PC-9 (cell line): Measurements from ENCODE around the gene NTN4. TPM values are rescaled to one million over a fixed set of nuclear protein-coding genes. Genes with fewer than 3 reads are reported as not detected.

ENCODE experiments used
- BruUV-seq: library from RNA; stranded (reverse); fragments of 400-500 nt; replicated peaks from 2 replicates; lab custom pipeline; 2021; lab: Mats Ljungman, UMichigan
- CTCF ChIA-PET: fragments of 300-600 bp; sonication (Branson Sonifier 250); formaldehyde crosslinking; loops from one replicate; lab custom pipeline; 2022; ENCODE audit warnings: antibody characterized with exemption; lab: Charles Lee
- POLR2A ChIA-PET: fragments of 300-600 bp; sonication (Branson Sonifier 250); formaldehyde crosslinking; loops from one replicate; lab custom pipeline; 2022; ENCODE audit warnings: antibody characterized with exemption; ENCODE audit not compliant: unreplicated experiment; lab: Charles Lee
- DNase-seq, 2 experiments: peaks; one replicate each; pipeline versions ENCODE4 v3.0.0 to v3.0.0-alpha.2; 2015 to 2022; ENCODE audit warnings: mixed read lengths in 1 of 2
- H2AFZ ChIP-seq: fragments of 200-600 bp; sonication (generic); 2 replicates; pipeline ENCODE4 v1.8.1; 2017; ENCODE audit warnings: antibody characterized with exemption
- H3F3A ChIP-seq: fragments of 200-600 bp; sonication (generic); 2 replicates; pipeline ENCODE4 v1.8.1; 2017; ENCODE audit warnings: antibody characterized with exemption, mild to moderate bottlenecking, low read depth; ENCODE audit not compliant: insufficient read depth
- H3K27ac ChIP-seq: fragments of 200-600 bp; sonication (generic); 2 replicates; pipeline ENCODE4 v1.6.1; 2016; ENCODE audit warnings: mixed run types
- H3K27me3 ChIP-seq: fragments of 200-600 bp; sonication (generic); 2 replicates; pipeline ENCODE4 v1.6.1; 2016; ENCODE audit warnings: low read depth, mixed run types; ENCODE audit not compliant: insufficient read depth
- H3K36me3 ChIP-seq: fragments of 200-600 bp; sonication (generic); 2 replicates; pipeline ENCODE4 v1.6.1; 2016; ENCODE audit warnings: low read depth, mixed run types
- H3K4me1 ChIP-seq: fragments of 200-600 bp; sonication (generic); replicated peaks from 2 replicates; pipeline ENCODE4 v1.6.1; 2016; ENCODE audit warnings: mixed run types; ENCODE audit not compliant: insufficient read depth
- H3K4me2 ChIP-seq: fragments of 200-600 bp; sonication (generic); 2 replicates; pipeline ENCODE4 v1.6.1; 2017; ENCODE audit warnings: mixed run types
- H3K4me3 ChIP-seq: fragments of 200-600 bp; sonication (generic); 2 replicates; pipeline ENCODE4 v1.6.1; 2016; ENCODE audit warnings: mixed run types
- H3K79me2 ChIP-seq: fragments of 200-600 bp; sonication (generic); 2 replicates; pipeline ENCODE4 v1.6.1; 2017; ENCODE audit warnings: low read depth, mixed run types
- H3K9me2 ChIP-seq: fragments of 200-600 bp; sonication (generic); 2 replicates; pipeline ENCODE4 v1.8.1; 2017; ENCODE audit warnings: mild to moderate bottlenecking; ENCODE audit not compliant: insufficient read depth
- H3K9me3 ChIP-seq: fragments of 200-600 bp; sonication (generic); 2 replicates; pipeline ENCODE4 v1.8.1; 2016; ENCODE audit warnings: low read depth; ENCODE audit not compliant: insufficient read depth
- H4K20me1 ChIP-seq: fragments of 200-600 bp; sonication (generic); 2 replicates; pipeline ENCODE4 v1.8.1; 2017; ENCODE audit not compliant: insufficient read depth
- EZH2 ChIP-seq: fragments of 200-600 bp; sonication (generic); IDR thresholded peaks from 2 replicates; pipeline ENCODE4 v1.8.0; 2017; ENCODE audit warnings: antibody characterized with exemption, low read depth
- intact Hi-C: fragments of 100-400 bp; cut with micrococcal nuclease; formaldehyde crosslinking; loops from one replicate; pipeline ENCODE4 v1.10.0; 2022; ENCODE audit not compliant: unreplicated experiment
- total RNA-seq: library from RNA; stranded (reverse); gene quantifications from 2 replicates; pipeline ENCODE4 v1.2.3, GENCODE V29; 2021
- TF ChIP-seq, protein P1 (sequence below): fragments of 200-600 bp; sonication (generic); conservative IDR thresholded peaks from 2 replicates; pipeline ENCODE4 v1.6.1; 2017; ENCODE audit warnings: mixed run types, antibody characterized with exemption, mild to moderate bottlenecking, moderate library complexity

NTN4 gene
- total RNA-seq, 1 experiment from 2014 or later = 41.5 TPM

DNA sequence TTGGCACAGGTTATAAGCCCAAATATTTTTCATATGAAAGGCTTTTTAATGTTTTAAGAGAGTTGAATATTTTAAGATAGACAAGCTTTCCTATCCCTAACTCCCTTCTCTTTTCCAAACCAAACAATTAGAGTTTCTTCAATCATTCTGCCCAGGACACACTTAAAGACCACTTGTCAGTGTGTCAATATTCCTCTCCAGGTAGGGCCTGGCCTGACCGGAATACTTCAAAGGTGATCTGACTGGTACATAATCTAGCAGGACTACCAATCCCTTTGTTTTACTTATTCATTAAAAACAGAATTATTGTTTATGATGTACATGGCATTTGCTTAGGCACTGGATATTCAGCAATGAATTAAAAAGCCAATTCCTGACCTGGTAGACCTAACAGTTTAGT, 44.0 kb upstream of the NTN4 start:
- Histone ChIP-seq H3K27ac (no peak overlapping the region), H3K4me3 (no peak overlapping the region), H3K79me2 (no peaks in the 10 kb centered on the region), H3K9me2 (no peaks in the 10 kb centered on the region), H3K4me2 (no peak overlapping the region), H3K9me3 (no peaks in the 10 kb centered on the region), H3K36me3 (no peaks in the 10 kb centered on the region), H3K27me3 (no peaks in the 10 kb centered on the region), H3F3A (peaks cover 13% of the 10 kb centered on the region; the same call in 1 of the 2 replicates), H4K20me1 (no peaks in the 10 kb centered on the region), H2AFZ (no peak overlapping the region), H3K4me1 (peaks cover 21% of the 10 kb centered on the region)
- no TSS peak for BruUV-seq
- TF ChIP-seq EZH2 = no peak
- TF ChIP-seq, protein P1, sequence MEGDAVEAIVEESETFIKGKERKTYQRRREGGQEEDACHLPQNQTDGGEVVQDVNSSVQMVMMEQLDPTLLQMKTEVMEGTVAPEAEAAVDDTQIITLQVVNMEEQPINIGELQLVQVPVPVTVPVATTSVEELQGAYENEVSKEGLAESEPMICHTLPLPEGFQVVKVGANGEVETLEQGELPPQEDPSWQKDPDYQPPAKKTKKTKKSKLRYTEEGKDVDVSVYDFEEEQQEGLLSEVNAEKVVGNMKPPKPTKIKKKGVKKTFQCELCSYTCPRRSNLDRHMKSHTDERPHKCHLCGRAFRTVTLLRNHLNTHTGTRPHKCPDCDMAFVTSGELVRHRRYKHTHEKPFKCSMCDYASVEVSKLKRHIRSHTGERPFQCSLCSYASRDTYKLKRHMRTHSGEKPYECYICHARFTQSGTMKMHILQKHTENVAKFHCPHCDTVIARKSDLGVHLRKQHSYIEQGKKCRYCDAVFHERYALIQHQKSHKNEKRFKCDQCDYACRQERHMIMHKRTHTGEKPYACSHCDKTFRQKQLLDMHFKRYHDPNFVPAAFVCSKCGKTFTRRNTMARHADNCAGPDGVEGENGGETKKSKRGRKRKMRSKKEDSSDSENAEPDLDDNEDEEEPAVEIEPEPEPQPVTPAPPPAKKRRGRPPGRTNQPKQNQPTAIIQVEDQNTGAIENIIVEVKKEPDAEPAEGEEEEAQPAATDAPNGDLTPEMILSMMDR = no peak
- ChIA-PET CTCF (no interaction called here), POLR2A (no interaction called here)
- DNase-seq = no peak
- intact Hi-C loops = no loop called here

DNA sequence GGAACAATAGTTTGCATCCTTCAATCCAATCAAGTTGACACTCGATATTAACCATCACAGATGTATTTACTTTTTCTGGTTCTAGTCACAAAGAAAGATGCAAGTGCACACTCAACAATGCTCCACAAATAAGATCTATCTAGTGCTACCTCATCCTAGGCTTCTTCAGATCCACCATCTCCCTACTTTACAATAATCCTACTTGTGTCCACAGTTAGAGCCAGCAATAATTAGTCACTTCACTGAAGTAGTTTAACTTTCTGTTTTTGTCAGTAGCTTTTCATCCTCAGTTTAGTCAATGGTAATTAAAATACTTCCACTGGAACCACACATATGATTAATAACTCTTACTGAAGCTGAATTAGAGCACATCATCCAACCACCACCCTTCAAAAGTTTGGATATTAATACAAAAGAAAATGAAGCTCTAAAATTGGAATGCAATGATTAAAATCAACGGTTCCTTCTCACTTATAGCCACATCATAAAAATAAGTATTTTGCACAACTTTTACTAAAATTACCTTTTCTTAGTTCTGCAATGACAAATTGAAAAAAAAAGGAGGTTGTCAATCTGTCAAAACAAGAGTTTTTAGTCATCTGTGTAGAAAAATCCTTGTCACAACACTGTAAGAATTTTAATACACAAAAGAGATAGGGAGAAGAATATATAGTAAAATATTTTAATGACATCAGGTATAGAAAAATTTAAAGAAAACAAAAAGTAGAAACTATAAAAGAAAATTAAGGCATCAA, 39.9 kb upstream of the NTN4 start:
- H3K27ac ChIP-seq = no peak overlapping the region
- ChIA-PET POLR2A (no interaction called here), CTCF (no interaction called here)
- H3F3A ChIP-seq = 0 out of 2 replicates have a peak, but pooled peaks cover 4% of the 10 kb centered on the region
- H3K27me3 ChIP-seq = no peaks in the 10 kb centered on the region
- no peak overlapping the region for H2AFZ ChIP-seq
- no peaks in the 10 kb centered on the region for H3K79me2 ChIP-seq
- DNase-seq = no peak
- no peak overlapping the region for H3K4me3 ChIP-seq
- no TSS peak for BruUV-seq
- no peaks in the 10 kb centered on the region; the same call in 1 of the 2 replicates for H4K20me1 ChIP-seq
- TF ChIP-seq, protein P1 = no peak
- no peak for TF ChIP-seq EZH2
- no peaks in the 10 kb centered on the region for H3K9me3 ChIP-seq
- intact Hi-C loops = no loop called here
- H3K4me1 ChIP-seq = peaks cover 2% of the 10 kb centered on the region; the same call in 1 of the 2 replicates
- H3K9me2 ChIP-seq = no peaks in the 10 kb centered on the region; the same call in 1 of the 2 replicates
- H3K36me3 ChIP-seq = no peaks in the 10 kb centered on the region
- no peak overlapping the region for H3K4me2 ChIP-seq

DNA sequence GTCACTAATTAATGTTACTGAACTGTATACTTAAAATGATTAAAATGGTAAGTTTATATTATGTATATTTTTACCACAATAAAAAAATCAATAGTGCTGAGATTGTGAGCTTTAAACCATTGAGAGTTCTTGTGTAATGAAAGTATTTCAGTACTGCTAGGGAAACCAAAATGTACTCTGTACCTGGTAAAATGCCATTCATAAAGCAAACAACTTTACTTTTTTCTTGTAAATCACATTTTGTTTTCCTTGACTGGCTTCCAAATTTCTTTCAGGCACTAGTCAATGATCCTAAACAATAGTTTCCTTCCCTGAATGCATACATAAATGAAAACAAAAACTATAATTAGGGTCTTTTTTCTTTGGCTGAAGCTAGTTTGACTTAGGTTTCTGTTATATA, 38.8 kb upstream of the NTN4 start:
- no peak overlapping the region for H2AFZ ChIP-seq
- H3K9me3 ChIP-seq = no peaks in the 10 kb centered on the region
- H3K79me2 ChIP-seq = no peaks in the 10 kb centered on the region
- H3K4me2 ChIP-seq = no peak overlapping the region
- TF ChIP-seq EZH2 = no peak
- TF ChIP-seq, protein P1 = no peak
- no peaks in the 10 kb centered on the region for H3K4me1 ChIP-seq
- no peaks in the 10 kb centered on the region for H3K36me3 ChIP-seq
- BruUV-seq = no TSS peak
- no peak overlapping the region for H3K4me3 ChIP-seq
- H3K9me2 ChIP-seq = no peaks in the 10 kb centered on the region; the same call in 1 of the 2 replicates
- H3K27me3 ChIP-seq = no peaks in the 10 kb centered on the region
- ChIA-PET POLR2A (no interaction called here), CTCF (no interaction called here)
- no peak overlapping the region for H3K27ac ChIP-seq
- DNase-seq = no peak
- intact Hi-C loops = no loop called here
- 0 out of 2 replicates have a peak, but pooled peaks cover 4% of the 10 kb centered on the region for H3F3A ChIP-seq
- H4K20me1 ChIP-seq = no peaks in the 10 kb centered on the region; the same call in 1 of the 2 replicates
